Activated CD8-positive, alpha-beta memory T cell treated with anti-CD3 and anti-CD28 coated beads for 48 hours (primary cell): ENCODE data around the gene LHX5.
"Not testable (repeated sequence)": the region's sequence is repeated elsewhere in the genome, so short reads cannot be mapped to it uniquely, and the experiment has no call there.

Experiments used
- DNase-seq, 3 experiments: peaks; one replicate each; pipeline ENCODE4 v3.0.0-alpha.2; 2020; ENCODE audit warnings: low read depth in 2 of 3, low spot score in 2 of 3

Gene LHX5

DNA sequence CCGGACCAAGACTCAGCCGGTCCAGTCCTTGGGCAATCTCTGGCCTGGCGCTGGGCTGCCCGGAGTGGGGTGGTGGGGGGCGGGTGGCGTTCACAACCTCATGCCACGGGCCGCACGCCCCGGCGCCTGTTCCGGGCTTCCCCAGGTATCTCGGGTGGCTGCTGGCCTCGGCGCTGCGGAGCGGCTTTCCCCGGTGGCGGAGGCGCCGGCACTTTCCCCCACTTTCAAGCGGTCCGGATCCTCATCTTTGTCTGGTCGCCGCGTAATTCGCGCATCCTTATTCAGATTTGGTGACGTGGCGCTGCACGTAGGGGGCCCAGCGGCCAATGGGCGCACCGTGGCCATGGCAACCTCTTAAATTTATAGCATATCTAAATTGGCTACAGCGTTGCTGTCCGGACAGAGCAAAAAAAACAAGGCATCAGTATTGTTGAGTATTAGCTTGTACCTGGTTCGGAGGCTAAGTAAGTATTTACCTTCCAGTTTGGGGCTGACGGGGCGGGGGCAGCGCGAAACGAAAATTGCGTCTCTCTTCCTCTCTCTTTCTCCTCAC, at the start of gene LHX5:
TSS of gene LHX5 (minus strand) at position 253 of the 553 bp plus-strand sequence. CDS start 373 bp downstream, outside the sequence.
- DNase-seq = no peak

- no peak for DNase-seq
Measured at GRCh38 chr12:113519464-113520307, 48.0 kb upstream of the LHX5 start.

GRCh38 chr12:113515082-113515856, 43.6 kb upstream of the LHX5 start:
- DNase-seq = no peak

DNA sequence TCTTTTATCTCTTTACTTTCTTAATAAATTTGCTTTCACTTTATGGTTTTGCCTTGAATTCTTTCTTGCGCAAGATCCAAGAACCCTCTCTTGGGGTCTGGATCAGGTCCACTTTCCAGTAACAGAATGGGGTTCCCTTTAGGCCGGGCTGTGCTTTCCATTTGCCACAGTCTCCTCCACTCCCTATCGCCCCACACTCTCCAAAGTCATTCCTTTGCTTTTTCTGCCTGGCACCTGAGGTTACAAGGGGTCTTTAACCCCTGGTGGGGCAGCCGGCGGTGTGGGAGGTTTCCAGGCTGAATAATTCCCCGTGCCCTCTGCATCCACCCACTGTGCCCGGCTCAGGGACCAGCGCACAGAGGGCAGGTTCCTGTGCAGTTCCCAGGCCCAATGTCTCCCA, 42.9 kb upstream of the LHX5 start:
- DNase-seq = no peak

GRCh38 chr12:113512568-113512967, 40.9 kb upstream of the LHX5 start:
- DNase-seq = no peak

- DNase-seq = no peak
Measured at GRCh38 chr12:113506867-113507266, 35.2 kb upstream of the LHX5 start.

GRCh38 chr12:113505941-113506340, 34.3 kb upstream of the LHX5 start:
- DNase-seq = no peak

- DNase-seq = no peak
Measured at GRCh38 chr12:113504917-113505316, 33.2 kb upstream of the LHX5 start.

DNA sequence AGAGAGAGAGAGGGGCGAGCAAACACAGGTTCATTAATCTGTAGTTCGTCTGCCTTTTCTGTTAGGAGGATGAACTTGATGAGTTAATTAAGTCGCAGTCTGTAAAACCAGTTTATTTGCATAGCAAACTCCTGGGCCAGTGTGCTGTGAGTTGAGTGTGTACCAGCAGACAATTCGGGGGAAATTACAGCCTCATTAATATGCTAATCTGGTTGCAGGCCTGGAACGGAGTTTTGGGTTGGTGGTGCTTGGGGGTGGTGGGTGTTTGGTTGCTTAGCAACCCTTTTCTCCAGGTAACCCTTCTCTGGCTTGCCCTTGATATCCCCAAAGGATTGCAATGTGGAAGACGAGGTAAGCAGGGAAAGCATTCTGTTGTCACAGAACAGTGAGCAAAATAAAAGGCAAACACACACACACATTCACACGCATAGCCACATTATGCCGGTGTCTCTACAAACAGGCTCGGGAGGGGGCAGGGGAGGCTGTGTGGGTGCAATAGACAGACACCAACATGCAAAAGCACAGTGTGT, 29.2 kb upstream of the LHX5 start:
- DNase-seq = no peak

DNA sequence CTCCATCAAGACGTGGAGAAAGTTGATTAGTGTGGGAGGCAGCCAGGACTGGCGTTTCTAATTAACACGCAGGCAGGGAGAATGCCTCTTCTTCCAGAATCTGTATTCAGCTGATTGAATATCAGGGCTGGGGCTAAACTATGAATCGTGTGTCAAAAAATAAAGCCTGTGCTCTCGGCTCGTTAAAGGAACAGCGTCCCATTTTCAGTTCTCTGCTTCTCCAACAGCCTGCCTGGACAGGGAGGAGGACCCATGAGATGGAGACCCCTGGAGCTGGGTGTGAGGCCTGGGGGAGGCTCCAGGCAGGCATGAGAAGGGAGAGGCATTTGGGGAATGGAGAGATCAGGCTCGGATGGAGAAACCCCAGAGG, 28.6 kb upstream of the LHX5 start:
- DNase-seq = no peak

- no peak for DNase-seq
Measured at GRCh38 chr12:113498490-113498889, 26.8 kb upstream of the LHX5 start.

GRCh38 chr12:113497693-113498092, 26.0 kb upstream of the LHX5 start:
- DNase-seq = no peak

DNA sequence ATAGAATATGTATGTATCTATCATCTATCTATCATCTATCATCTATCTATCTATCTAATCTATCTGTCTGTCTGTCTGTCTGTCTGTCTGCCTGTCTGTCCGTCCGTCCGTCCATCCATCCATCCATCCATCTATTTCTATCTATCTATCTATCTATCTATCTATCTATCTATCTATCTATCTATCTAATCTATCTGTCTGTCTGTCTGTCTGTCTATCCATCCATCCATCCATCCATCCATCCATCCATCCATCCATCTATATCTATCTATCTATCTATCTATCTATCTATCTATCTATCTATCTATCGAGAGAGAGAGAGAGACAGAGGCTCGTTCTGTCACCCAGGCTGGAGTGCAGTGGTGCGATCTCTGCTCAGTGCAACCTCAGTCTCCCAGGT, 24.3 kb upstream of the LHX5 start:
- not testable (repeated sequence) for DNase-seq

DNA sequence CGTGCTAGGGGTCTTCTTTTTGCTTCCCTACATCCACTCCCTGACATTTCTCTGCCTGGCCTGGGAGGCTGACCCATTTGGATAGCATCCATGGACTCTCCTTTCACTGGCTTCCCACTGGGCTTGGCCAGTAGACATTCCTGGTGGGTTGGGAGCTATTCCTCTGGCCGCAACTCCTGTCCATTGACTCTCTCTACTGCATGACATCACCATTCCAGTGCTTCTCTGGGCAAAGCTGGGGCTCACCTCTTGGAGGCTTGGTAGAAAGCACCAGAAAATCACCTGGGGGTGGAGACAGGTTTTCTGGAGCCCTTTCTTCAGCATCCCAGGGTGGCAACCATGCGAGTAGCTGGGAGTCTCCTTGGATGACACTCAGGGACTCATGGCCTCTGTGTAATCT, 16.7 kb upstream of the LHX5 start:
- no peak for DNase-seq

DNA sequence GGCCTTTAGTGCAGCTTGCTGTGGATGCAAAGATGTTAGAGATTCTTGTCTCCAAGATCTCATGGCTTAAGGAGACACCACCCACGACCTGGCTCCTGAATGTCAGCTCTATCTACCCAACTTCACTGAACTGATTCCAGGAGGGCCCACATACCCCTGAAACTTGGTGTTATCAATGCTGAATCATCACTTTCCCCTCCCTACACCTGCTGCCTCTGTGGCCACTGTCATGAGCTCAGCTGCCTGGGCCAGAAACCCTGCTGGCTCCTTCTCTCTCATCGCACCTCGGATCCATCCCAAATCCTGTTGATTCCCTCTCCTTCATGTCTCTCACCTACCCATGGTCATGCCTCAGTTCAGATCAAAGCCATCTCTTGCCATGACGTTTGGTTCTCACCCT, 15.1 kb upstream of the LHX5 start:
- DNase-seq = no peak

DNA sequence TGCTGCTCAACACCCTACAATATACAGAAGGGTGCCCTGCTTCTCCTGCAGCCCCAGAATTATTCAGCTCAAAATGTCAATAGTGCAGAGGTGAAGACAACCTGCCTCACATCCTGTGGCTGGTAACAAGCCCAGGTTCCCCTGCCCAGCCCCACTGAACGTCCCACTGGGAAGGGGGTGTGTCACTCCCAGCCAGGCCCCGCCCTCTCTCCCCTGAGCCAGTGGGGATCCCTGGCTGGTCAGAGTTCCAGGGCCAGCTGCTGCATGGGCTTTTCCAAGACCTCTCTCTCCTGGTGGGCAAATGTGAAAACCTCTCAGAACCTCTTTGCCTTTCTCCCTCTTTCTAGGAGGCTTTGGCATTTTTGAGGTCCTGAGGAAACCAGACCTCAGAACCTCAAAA, 13.7 kb upstream of the LHX5 start:
- DNase-seq = no peak

- no peak for DNase-seq
Measured at GRCh38 chr12:113482334-113482733, 10.7 kb upstream of the LHX5 start.

- no peak for DNase-seq
Measured at GRCh38 chr12:113480336-113480971, 8.8 kb upstream of the LHX5 start.

DNA sequence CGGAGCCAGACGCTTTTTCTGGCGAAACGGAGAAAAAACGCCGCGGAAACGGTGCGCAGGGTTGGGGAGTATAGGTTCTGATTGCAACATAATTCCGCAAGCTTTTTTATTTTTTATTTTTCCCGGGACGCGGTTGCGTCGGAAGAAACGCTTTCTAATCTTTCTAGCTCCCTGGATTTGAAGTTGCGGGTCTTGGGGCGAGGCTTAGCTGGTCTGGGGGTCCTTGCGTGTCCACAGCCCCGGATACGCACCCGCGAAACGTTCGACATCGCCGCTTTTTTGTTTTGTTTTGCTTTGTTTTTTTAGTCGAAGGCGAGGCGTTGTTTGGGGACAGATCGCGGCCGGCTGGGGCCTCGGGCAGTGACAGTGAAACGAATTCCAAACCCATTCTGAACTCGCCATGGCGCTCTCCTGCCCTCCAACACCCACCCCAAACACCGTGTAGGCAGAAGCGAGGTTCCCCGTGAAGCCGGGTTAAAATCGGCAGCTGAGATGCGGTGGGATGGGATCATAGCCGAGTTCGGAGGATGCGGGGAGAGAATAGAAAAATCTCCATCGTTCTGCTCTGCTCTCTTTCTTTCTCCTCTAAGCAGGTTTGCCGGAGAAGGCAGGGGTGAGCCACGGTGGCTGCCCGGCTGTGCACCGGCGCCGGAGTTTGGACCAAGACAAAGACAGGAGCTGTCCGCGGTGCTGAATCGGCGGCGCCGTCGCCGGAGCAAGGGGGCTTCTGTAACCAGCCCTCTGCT, 8.1 kb upstream of the LHX5 start:
- no peak for DNase-seq

GRCh38 chr12:113479216-113479589, 7.5 kb upstream of the LHX5 start:
- no peak for DNase-seq
